ENCODE measurements around the gene ALG6.

The ALG6 gene

GRCh38 chr1:63407002-63407401, 39.6 kb downstream of the ALG6 start:
- Histone ChIP-seq H3K79me2 (no peaks in the 10 kb centered on the region), H3K27me3 (ENCODE audit: control insufficient read depth, insufficient read depth, low read length) (no peaks in the 10 kb centered on the region), H3K9ac (no peak overlapping the region), H3K4me1 (no peaks in the 10 kb centered on the region), H2AFZ (no peak overlapping the region), H3K4me3 (ENCODE audit: low read depth, low read length) (no peak overlapping the region), H3K36me3 (ENCODE audit: control insufficient read depth, insufficient read depth, low read length) (no peaks in the 10 kb centered on the region), H3K4me2 (ENCODE audit: low read length) (no peak overlapping the region), H3K27ac (no peak overlapping the region), H3K9me3 (ENCODE audit: control insufficient read depth, low read length) (no peaks in the 10 kb centered on the region)
- no peak for TF ChIP-seq CTCF (IDR thresholded peaks at IDR 0.05)

- no peak for TF ChIP-seq CTCF (IDR thresholded peaks at IDR 0.05)
- H3K4me3 ChIP-seq (ENCODE audit: low read depth, low read length), result no peak overlapping the region
- H3K4me1 ChIP-seq, result no peaks in the 10 kb centered on the region
These were observed 40.9 kb downstream of the ALG6 start for GRCh38 chr1:63408331-63408730.

GRCh38 chr1:63411066-63411465, 43.6 kb downstream of the ALG6 start:
- no peaks in the 10 kb centered on the region for H3K4me1 ChIP-seq
- no peak overlapping the region for H3K27ac ChIP-seq
- no peaks in the 10 kb centered on the region for H3K36me3 ChIP-seq (ENCODE audit: control insufficient read depth, insufficient read depth, low read length)
- TF ChIP-seq CTCF (IDR thresholded peaks at IDR 0.05), result no peak
- H2AFZ ChIP-seq, result no peak overlapping the region
- H3K79me2 ChIP-seq, result no peaks in the 10 kb centered on the region
- no peak overlapping the region for H3K4me3 ChIP-seq (ENCODE audit: low read depth, low read length)
- no peak overlapping the region for H3K4me2 ChIP-seq (ENCODE audit: low read length)
- no peak overlapping the region for H3K9ac ChIP-seq
- H3K27me3 ChIP-seq (ENCODE audit: control insufficient read depth, insufficient read depth, low read length), result no peaks in the 10 kb centered on the region
- no peaks in the 10 kb centered on the region for H3K9me3 ChIP-seq (ENCODE audit: control insufficient read depth, low read length)

More at GRCh38 chr1:63408331-63408730, 40.9 kb downstream of the ALG6 start:
- Histone ChIP-seq H3K9me3 (ENCODE audit: control insufficient read depth, low read length) (no peaks in the 10 kb centered on the region), H3K36me3 (ENCODE audit: control insufficient read depth, insufficient read depth, low read length) (no peaks in the 10 kb centered on the region), H3K27ac (no peak overlapping the region), H3K9ac (no peak overlapping the region), H3K27me3 (ENCODE audit: control insufficient read depth, insufficient read depth, low read length) (no peaks in the 10 kb centered on the region), H2AFZ (no peak overlapping the region), H3K79me2 (no peaks in the 10 kb centered on the region), H3K4me2 (ENCODE audit: low read length) (no peak overlapping the region)

GRCh38 chr1:63413394-63413793, 46.0 kb downstream of the ALG6 start:
- Histone ChIP-seq H3K27me3 (ENCODE audit: control insufficient read depth, insufficient read depth, low read length) (no peaks in the 10 kb centered on the region), H3K9me3 (ENCODE audit: control insufficient read depth, low read length) (no peaks in the 10 kb centered on the region), H2AFZ (no peak overlapping the region), H3K79me2 (no peaks in the 10 kb centered on the region), H3K4me1 (no peaks in the 10 kb centered on the region), H3K9ac (no peak overlapping the region), H3K4me3 (ENCODE audit: low read depth, low read length) (no peak overlapping the region), H3K36me3 (ENCODE audit: control insufficient read depth, insufficient read depth, low read length) (no peaks in the 10 kb centered on the region), H3K27ac (no peak overlapping the region), H3K4me2 (ENCODE audit: low read length) (no peak overlapping the region)
- no peak for TF ChIP-seq CTCF (IDR thresholded peaks at IDR 0.05)

- Histone ChIP-seq H2AFZ (no peak overlapping the region), H3K4me1 (no peaks in the 10 kb centered on the region), H3K27ac (no peak overlapping the region), H3K4me2 (ENCODE audit: low read length) (no peak overlapping the region), H3K9me3 (ENCODE audit: control insufficient read depth, low read length) (no peaks in the 10 kb centered on the region), H3K79me2 (no peaks in the 10 kb centered on the region), H3K4me3 (ENCODE audit: low read depth, low read length) (no peak overlapping the region), H3K9ac (no peak overlapping the region), H3K27me3 (ENCODE audit: control insufficient read depth, insufficient read depth, low read length) (no peaks in the 10 kb centered on the region), H3K36me3 (ENCODE audit: control insufficient read depth, insufficient read depth, low read length) (no peaks in the 10 kb centered on the region)
- TF ChIP-seq CTCF (IDR thresholded peaks at IDR 0.05), result no peak
These were observed 47.4 kb downstream of the ALG6 start for GRCh38 chr1:63414691-63415365.
